ENCODE data around the gene UCP2. TPM values are rescaled to one million over a fixed set of nuclear protein-coding genes. Genes with fewer than 3 reads are reported as not detected.
A peak's percentile ranks its signal among the peaks of the same experiment; 100 is the strongest.
"Not testable (repeated sequence)": the region's sequence is repeated elsewhere in the genome, so short reads cannot be mapped to it uniquely, and the experiment has no call there.

Gene UCP2
- total RNA-seq, 1 donor from 2014 or later = 0.59 TPM

DNA sequence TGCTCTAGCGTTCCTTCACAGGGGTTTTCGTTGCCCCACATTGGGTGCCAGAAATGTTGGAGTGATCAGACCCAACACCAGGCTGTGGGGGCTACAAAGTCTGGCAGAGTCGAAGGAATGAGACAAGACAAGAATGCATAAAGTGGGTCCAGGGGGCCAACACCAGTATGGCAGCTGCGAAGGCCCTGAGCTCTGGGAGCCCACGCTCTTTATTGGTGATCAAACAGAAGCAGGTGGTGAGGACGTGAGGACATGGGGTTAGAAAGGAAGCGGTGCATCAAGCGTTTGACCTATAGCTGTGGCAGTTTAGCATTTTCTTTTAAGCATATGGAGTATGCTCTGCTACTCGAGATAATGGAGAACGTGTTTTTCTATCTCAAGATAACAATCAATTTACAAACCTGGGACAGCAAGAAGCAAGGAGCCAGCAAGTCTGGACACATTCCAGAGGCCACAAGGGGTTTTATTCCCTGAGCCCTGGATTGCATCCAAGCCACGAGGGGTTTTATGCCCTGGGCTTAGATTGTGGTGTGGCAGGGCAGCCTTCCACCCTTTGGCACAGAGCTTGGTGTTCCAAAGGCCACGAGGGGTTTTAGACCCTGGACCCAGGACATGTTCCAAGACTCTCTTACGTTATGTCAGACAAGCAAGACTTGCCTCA, 35.7 kb downstream of the UCP2 start:
- no peak for DNase-seq (ENCODE audit: low read depth, low spot score)

DNA sequence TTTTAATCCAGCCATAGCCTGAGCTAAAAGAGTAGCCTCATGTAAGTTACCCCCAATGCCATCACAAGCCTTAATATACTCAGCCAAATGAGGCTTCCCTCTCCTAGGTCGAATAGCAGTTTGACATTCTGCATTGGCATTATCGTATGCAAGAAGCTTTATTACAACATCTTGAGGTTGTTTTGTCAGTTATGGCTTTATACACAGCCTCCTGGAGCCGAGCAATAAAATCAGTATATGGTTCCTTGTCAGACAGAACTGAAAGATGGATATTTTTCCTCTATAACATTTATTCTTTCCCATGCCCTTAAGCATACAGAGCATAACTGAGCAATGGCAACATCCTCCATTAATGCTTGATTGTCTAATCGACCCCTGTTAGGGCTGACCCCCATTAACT, 37.2 kb downstream of the UCP2 start:
- no peak for DNase-seq (ENCODE audit: low read depth, low spot score)

DNA sequence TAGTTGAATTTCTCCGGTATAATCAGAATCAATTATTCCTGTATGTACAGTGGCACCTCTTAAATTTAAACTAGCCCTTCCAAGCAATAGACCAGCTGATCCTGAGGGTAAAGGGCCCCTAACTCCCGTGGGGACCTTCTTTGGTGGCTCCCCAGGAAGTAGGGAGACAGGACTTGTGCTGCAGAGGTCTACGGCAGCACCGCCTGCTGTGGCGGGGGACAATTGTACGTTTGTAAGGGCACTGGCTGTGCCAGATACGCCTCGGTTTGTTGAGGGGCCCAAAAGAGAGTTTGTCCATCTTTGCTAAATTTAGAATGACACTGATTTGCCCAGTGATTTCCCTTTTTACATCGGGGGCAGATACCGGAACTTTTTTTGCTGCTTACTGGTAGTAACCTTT, 37.7 kb downstream of the UCP2 start:
- DNase-seq (ENCODE audit: low read depth, low spot score) = no peak

DNA sequence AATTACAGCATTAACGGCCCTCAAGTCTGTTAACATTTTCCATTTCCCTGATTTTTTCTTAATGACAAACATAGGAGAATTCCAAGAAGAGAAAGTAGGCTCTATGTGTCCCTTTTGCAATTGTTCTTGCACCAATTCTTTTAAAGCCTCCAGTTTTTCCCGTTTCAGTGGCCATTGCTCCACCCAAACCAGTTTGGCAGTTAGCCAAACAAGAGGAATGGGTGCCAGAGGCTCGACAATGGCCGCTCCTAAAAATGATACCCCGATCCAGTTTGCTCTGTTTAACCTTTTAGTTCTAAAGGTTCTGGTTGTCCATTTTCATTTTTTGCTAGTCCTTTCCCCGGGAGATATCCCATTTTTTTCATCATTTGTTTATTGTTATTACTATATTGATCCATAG, 38.6 kb downstream of the UCP2 start:
- no peak for DNase-seq (ENCODE audit: low read depth, low spot score)

DNA sequence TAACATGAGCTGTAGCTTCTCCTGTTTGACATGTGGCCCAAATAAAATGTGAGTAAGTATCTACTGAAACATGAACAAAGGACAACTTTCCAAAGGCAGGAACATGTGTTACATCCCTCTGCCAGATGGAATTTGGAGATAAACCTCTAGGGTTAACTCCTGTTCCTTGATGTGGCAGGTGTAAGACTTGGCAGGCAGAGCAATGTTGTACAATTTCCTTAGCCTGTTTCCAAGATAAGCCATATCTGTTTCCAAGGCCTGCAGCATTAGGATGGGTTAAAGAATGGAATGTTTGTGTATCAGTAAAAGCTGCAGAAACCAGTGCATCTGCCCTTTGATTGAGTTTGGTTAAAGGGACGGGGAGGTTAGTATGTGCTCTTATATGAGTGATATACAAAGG, 40.6 kb downstream of the UCP2 start:
- DNase-seq (ENCODE audit: low read depth, low spot score) = peak; percentile 76

DNA sequence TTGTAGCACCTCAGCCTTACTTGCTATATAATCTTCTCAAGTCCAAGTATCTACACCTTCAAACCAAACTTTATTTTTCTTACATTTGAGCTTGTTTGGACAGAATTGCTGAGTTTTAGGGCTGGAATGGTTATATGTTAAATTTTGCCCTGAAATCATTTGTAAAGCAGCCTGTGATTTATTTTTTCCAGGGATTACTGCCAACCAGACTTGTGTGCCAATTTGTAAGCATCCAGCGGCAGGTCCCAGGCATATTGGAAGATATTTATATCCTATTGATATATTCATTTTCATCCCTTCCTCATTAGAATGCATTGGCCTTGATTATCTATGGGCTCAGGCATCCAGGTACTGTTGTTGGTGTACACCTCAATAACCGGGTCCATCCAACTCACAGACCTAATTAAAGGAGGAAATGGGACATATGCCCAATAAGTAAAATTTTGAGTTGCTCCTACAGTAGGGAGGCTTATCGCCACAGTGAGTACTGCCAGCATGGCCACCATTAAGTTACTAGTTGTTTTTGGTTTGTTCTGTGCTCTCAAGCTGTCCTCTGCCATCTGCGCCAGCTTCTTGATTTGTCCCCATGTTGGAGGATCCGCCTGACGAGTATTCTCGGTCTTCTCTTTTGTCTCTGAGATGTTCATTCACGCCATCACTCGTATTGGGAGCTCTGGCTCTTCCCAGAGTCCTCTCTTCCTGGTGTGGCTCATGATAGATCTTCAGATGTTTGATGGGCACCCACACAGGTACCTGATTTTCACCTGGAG, 41.7 kb downstream of the UCP2 start:
- DNase-seq (ENCODE audit: low read depth, low spot score) = no peak

DNA sequence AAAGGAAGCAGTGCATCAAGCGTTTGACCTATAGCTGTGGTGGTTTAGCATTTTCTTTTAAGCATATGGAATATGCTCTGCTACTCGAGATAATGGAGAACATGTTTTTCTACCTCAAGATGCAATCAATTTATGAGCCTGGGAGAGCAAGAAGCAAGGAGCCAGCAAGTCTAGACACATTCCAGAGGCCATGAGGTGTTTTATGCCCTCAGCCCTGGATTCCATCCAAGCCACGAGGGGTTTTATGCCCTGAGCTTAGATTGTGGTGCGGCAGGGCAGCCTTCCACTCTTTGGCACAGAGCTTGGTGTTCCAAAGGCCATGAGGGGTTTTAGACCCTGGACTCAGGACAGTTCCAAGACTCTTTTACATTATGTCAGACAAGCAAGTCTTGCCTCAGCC, 43.5 kb downstream of the UCP2 start:
- no peak for DNase-seq (ENCODE audit: low read depth, low spot score)

DNA sequence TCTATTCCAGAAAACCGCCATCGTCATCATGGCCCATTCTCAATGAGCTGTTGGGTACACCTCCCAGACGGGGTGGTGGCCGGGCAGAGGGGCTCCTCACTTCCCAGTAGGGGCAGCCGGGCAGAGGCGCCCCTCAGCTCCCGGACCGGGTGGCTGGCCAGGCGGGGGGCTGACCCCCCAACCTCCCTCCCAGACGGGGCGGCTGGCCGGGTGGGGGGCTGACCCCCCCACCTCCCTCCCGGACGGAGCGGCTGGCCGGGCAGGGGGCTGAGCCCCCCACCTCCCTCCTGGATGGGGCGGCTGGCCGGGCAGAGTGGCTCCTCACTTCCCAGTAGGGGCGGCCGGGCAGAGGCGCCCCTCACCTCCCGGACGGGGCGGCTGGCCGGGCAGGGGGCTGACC, 46.6 kb downstream of the UCP2 start:
- not testable (repeated sequence) for DNase-seq (ENCODE audit: low read depth, low spot score)

DNA sequence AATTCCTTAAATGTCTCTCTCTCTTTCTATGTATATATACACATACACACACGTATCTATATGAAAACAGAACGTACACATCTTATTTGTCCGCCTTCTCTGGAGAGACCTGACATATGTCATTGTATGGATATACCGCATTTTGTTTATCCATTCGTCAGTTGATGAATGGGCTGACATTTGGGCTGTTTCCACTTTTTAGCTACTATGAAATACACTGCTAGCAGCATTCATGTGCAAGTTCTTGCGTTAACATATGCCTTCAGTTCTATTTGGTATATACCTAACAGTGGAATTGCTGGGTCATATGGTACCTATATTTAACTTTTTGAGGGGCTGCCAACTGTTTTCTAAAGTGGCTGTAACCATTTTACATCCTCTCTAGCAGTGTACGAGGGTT, 49.9 kb downstream of the UCP2 start:
- no peak for DNase-seq (ENCODE audit: low read depth, low spot score)

DNA sequence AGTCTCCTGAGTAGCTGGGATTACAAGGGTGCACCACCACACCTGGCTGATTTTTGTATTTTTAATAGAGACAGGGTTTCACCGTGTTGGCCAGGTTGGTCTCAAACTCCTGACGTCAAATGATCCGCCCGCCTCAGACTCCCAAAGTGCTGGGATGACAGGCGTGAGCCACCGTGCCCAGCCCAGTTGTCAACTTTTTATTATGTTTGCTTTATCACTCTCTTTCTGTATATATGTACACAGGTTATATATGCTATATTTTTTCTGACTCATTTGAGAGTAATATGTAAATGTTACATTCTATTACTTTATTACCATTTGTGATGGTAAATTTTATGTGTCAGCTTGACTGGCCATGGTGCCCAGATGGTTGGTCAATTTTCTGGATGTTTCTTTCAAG, 50.7 kb downstream of the UCP2 start:
- no peak for DNase-seq (ENCODE audit: low read depth, low spot score)

DNA sequence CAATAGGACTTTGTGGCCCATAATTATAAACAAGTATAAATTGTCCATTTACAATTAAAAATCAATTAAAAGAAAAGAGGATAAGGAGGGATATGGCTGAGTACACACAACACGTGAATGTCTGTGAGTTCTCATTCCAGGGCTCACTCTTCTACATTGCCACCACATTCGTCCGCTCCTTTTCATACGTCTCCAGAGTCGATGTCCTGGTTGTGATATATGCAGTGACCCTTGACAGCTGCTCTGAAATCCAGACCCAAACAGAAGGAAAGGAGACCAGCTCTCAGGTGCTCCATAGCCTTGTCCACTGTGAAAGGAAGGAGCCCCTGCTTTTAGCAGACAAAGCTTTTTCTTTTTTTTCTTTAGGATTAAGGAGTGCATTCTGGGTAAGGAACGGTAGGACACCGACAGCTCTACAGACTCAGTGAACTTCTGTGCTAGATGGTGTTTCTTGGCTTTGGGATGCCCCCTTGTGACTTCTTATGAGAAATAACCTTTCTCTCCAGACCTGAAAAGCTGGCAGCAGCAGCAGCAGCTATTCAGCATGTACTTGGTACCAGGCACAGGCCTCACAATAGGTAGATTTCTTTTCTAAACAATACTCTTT, 51.5 kb downstream of the UCP2 start:
- peak; percentile 29 for DNase-seq (ENCODE audit: low read depth, low spot score)

DNA sequence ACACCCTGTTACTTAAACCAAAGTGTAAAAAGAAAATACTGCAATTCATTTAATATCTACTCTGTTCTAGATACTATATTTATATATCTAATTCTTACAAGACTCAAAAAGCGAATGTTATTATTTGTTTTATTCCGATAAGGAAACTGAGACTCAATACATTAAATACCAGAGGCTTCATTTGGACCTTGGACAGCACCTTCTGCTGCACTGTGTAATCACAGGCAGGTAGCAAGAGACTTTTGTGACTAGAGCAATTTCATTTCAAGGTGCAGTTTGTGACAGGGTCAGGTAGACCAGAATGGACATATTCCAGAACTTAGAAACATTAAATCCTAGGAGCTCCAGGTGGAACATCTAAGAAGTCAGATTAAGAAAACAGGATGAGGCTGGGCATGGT, 53.3 kb downstream of the UCP2 start:
- DNase-seq (ENCODE audit: low read depth, low spot score) = no peak

Other genes starting within 250 kb of the UCP2 start
- gene RAB6A, start 221.8 kb downstream of the UCP2 start, total RNA-seq = 96.9 and 111 TPM in 2 replicates
- 28.6 and 41.0 TPM in 2 replicates for gene MRPL48, start 195.0 kb downstream of the UCP2 start, total RNA-seq
- gene COA4, start 106.0 kb downstream of the UCP2 start, total RNA-seq = 76.2 and 82.0 TPM in 2 replicates
- 9.7 and 12.7 TPM in 2 replicates for gene PAAF1, start 105.8 kb downstream of the UCP2 start, total RNA-seq
- gene DNAJB13, start 31.8 kb downstream of the UCP2 start, total RNA-seq = not detected in 2 replicates
- gene UCP3, start 26.2 kb upstream of the UCP2 start, total RNA-seq = 0.21 and 0.26 TPM in 2 replicates
- 7.3 and 14.3 TPM in 2 replicates for gene C2CD3, start 188.2 kb upstream of the UCP2 start, total RNA-seq
- gene PPME1, start 188.4 kb upstream of the UCP2 start, total RNA-seq = 27.2 and 33.9 TPM in 2 replicates